Measurements from ENCODE around the gene PHPT1. TPM values are rescaled to one million over a fixed set of nuclear protein-coding genes. Genes with fewer than 3 reads are reported as not detected.
"Not testable (repeated sequence)": the region's sequence is repeated elsewhere in the genome, so short reads cannot be mapped to it uniquely, and the experiment has no call there.

The PHPT1 gene
- total RNA-seq, 1 donor from 2014 or later = 81.7 TPM

GRCh38 chr9:136837146-136837855, 11.9 kb upstream of the PHPT1 start:
- DNase-seq (ENCODE audit: low read depth) = no peak

- DNase-seq (ENCODE audit: low read depth) = not testable (repeated sequence)
These were observed 11.3 kb upstream of the PHPT1 start for GRCh38 chr9:136837856-136838277.

GRCh38 chr9:136838314-136839228, 10.6 kb upstream of the PHPT1 start:
- no peak for DNase-seq (ENCODE audit: low read depth)

- DNase-seq (ENCODE audit: low read depth) = no peak
These were observed 9.7 kb upstream of the PHPT1 start for GRCh38 chr9:136839229-136840139.

- no peak for DNase-seq (ENCODE audit: low read depth)
These were observed 8.9 kb upstream of the PHPT1 start for GRCh38 chr9:136840140-136840876.

DNA sequence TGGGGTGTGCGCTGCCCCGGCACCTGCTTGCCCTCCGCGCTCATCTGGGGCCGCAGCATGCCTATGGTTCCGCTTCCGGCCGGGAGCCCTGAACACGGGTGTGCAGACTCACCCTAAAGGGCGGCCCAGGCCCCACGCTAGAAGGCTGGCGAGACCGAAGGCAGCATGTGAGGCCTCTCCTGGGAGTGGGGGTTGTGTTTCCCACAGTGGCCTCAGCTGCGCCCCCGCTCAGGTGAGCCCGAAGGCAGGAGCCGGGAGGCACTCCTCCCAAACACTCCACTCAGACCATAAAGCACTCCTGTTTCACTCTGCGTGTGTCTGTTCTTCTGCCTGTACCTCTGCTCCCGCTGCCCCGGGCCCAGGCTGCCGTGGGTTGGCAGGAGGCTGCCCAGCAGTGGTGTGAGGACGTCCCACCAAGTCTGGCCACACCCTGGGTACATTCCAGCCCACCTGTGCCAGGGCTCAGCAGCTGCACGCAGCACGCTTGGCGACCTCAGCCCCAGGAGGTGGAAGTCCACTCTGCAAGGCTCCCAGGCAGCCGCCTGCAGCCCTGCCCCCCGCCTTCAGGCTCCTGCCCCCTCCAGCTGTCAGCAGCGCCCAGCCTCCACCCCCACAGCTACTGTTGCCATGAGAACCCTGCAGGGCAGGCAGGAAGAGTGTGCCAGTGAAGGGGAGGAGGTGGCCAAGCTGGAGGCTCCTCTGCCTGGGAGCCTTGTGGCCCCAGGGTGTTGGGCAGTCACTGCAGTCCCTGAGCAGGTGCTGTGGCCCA, 8.1 kb upstream of the PHPT1 start:
- peak; percentile 71 for DNase-seq (ENCODE audit: low read depth)

- DNase-seq (ENCODE audit: low read depth) = not testable (repeated sequence)
These were observed 7.4 kb upstream of the PHPT1 start for GRCh38 chr9:136841646-136842379.

- peak; percentile 46 for DNase-seq (ENCODE audit: low read depth)
These were observed 6.7 kb upstream of the PHPT1 start, which contains the start of gene AJM1 for GRCh38 chr9:136842380-136842948. TSS of gene AJM1 (plus strand) at chr9:136842478. CDS start at chr9:136844415, 1,937 bp downstream.

DNA sequence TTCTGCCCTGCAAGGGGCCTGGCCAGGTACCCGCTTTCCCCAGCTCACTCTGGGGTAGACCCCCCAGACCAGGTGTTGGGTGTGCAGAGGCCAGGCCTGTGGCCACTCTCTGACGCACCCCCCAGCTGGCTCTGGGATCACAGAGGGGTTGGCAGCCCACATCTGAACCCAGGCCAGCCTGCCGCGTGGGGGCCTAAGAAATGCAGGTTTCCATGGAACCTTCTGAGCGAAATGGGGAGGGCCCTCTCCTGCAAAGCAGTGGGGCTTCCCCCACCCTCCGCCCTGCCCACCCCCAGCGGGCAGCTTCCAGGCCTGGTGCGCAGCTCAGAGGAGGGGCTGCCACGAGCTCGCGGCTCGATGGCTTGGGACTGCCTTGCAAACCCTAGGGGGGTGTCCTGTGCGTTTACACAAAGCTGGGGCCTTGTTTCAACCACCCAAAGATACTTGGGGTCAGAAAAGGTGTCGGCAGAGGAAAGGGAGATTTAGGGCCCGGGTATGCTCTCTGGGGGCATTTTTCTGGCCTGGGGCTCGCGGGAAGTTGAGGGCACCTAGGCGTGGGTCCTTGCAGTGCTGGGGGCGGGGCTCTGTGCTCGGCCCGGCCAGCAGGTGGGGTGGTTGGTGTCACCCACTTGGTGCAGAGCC, 5.9 kb upstream of the PHPT1 start:
- not testable (repeated sequence) for DNase-seq (ENCODE audit: low read depth)

- not testable (repeated sequence) for DNase-seq (ENCODE audit: low read depth)
These were observed 5.1 kb upstream of the PHPT1 start for GRCh38 chr9:136843801-136844740.

GRCh38 chr9:136844761-136845464, 4.3 kb upstream of the PHPT1 start:
- no peak for DNase-seq (ENCODE audit: low read depth)

- DNase-seq (ENCODE audit: low read depth) = no peak
These were observed 3.5 kb upstream of the PHPT1 start for GRCh38 chr9:136845465-136846260.

- DNase-seq (ENCODE audit: low read depth) = no peak
These were observed 2.7 kb upstream of the PHPT1 start for GRCh38 chr9:136846376-136847087.

DNA sequence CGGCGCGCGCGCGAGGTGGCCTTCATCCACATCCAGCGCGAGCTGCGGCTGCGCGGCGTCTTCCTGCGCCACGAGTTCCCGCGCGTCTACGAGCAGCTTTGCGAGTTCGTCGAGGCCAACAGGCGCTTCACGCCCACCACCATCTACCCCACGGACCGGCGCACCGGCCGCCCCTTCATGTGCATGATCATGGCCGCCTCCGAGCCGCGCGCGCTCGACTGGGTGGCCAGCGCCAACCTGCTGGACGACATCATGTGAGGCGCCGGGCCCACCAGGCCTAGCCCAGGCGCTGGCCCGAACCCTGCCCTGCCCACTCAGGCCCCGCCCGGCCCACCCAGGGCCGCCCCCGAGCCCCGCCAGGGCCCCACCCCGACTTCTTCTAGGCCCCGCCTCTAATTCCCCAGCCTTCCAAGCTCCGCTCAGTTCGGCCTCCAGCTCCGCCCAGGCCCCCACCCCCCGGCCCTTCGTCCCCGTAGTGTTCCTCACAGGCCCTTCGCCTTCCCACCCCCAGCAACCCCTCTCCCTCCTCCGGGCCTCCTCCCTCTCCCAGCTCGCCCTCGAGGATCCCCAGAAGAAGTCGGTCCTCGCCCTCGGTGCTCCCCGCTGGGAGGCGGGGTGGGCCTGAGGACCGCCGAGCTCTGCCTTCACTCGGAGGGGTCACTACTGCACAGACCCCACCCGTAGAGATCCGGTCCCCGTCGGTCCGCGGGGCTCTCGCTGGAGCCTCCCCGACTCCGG, 2.0 kb upstream of the PHPT1 start:
- DNase-seq (ENCODE audit: low read depth) = peak; percentile 53
